ENCODE results near the gene KDM2B.

DNA sequence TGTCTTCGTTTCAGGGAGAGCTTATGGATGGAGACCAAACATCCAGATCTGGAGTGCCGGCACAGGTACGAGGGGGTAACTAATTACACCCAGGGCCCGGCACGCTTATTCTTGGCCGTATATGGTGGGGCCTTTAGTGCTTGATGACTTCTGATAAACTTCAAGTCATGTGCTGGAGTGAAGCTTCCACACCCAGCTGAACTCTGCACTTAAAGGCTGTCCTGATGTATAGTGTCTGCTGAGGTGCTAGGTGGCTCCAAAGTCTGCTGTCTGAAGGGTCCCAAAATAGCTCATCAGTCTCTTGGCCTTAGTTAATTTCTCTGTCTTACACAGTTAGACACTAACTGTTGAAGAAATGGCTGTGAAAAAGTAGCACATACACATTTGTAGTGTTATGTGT is 163.0 kb downstream of the KDM2B start:
- no peak for TF ChIP-seq POLR2AphosphoS5 (IDR thresholded peaks at IDR 0.05; ENCODE audit: low read depth)
- TF ChIP-seq, protein P1, sequence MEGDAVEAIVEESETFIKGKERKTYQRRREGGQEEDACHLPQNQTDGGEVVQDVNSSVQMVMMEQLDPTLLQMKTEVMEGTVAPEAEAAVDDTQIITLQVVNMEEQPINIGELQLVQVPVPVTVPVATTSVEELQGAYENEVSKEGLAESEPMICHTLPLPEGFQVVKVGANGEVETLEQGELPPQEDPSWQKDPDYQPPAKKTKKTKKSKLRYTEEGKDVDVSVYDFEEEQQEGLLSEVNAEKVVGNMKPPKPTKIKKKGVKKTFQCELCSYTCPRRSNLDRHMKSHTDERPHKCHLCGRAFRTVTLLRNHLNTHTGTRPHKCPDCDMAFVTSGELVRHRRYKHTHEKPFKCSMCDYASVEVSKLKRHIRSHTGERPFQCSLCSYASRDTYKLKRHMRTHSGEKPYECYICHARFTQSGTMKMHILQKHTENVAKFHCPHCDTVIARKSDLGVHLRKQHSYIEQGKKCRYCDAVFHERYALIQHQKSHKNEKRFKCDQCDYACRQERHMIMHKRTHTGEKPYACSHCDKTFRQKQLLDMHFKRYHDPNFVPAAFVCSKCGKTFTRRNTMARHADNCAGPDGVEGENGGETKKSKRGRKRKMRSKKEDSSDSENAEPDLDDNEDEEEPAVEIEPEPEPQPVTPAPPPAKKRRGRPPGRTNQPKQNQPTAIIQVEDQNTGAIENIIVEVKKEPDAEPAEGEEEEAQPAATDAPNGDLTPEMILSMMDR (conservative IDR thresholded peaks at IDR 0.05; ENCODE audit: low read depth in 2 of 2): no peak
- TF ChIP-seq JUNB (IDR thresholded peaks at IDR 0.05; ENCODE audit: unreplicated experiment): no peak
- no peak for TF ChIP-seq EZH2phosphoT487 (IDR thresholded peaks at IDR 0.05; ENCODE audit: unreplicated experiment)
- no peak for TF ChIP-seq CREB1 (CRISPR knock-in tag; IDR thresholded peaks at IDR 0.05; ENCODE audit: low read depth)
- TF ChIP-seq, protein P2, sequence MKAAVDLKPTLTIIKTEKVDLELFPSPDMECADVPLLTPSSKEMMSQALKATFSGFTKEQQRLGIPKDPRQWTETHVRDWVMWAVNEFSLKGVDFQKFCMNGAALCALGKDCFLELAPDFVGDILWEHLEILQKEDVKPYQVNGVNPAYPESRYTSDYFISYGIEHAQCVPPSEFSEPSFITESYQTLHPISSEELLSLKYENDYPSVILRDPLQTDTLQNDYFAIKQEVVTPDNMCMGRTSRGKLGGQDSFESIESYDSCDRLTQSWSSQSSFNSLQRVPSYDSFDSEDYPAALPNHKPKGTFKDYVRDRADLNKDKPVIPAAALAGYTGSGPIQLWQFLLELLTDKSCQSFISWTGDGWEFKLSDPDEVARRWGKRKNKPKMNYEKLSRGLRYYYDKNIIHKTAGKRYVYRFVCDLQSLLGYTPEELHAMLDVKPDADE (IDR thresholded peaks at IDR 0.05): no peak
- no peak for TF ChIP-seq EZH2 (IDR thresholded peaks at IDR 0.05; ENCODE audit: low read depth, unreplicated experiment)

Data from GM23338 (cell line).